DOHH2 (cell line): ENCODE measurements around the gene HDDC3.

Experiments used
- EZH2phosphoT487 ChIP-seq: fragments of 200-600 bp; sonication (generic); IDR thresholded peaks from 2 replicates; pipeline ENCODE4 v1.6.1; 2017; ENCODE audit warnings: borderline replicate concordance, mild to moderate bottlenecking, antibody characterized with exemption, low read length, moderate library complexity, mixed read lengths
- TF ChIP-seq, protein P1 (sequence below): fragments of 200-600 bp; sonication (generic); IDR thresholded peaks from one replicate; pipeline ENCODE4 v1.5.1; 2014; ENCODE audit warnings: antibody characterized with exemption, mild to moderate bottlenecking, low read depth, low read length; ENCODE audit not compliant: poor library complexity, severe bottlenecking

DNA sequence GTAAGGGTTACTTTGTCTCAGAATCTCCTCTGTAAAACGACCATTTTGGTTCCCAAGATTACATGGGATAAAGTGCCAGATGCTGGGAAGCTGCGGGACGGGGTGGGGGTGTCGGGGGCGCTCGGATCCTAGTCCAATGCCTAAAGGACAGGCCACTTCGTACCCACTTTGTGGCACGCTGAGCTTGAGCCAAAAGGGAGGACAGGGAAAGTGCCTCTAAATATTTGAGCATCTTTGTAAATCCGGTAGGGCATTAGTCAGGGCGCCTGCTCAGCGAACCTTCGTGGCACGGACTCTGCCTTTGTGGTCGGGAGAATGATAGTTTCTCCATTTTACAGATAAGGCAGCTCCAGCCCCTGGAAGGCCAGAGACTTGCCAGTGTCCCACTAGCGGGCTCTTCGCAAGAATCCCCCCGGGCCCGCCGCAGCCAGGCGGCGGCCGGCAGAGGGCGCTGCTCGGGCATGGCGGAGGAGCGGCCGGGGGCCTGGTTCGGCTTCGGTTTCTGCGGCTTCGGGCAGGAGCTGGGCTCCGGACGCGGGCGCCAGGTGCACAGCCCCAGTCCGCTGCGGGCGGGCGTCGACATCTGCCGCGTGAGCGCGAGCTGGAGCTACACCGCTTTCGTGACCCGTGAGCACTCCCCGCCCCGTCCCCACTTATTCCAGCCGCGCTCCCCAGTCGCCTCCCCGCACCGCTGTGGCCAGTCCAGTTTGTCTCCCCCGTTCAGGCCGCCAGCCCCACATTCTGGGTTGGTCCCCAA is 24.1 kb upstream of the HDDC3 start:
- TF ChIP-seq, protein P1, sequence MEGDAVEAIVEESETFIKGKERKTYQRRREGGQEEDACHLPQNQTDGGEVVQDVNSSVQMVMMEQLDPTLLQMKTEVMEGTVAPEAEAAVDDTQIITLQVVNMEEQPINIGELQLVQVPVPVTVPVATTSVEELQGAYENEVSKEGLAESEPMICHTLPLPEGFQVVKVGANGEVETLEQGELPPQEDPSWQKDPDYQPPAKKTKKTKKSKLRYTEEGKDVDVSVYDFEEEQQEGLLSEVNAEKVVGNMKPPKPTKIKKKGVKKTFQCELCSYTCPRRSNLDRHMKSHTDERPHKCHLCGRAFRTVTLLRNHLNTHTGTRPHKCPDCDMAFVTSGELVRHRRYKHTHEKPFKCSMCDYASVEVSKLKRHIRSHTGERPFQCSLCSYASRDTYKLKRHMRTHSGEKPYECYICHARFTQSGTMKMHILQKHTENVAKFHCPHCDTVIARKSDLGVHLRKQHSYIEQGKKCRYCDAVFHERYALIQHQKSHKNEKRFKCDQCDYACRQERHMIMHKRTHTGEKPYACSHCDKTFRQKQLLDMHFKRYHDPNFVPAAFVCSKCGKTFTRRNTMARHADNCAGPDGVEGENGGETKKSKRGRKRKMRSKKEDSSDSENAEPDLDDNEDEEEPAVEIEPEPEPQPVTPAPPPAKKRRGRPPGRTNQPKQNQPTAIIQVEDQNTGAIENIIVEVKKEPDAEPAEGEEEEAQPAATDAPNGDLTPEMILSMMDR = peak; percentile 72
- TF ChIP-seq EZH2phosphoT487 = no peak
